Retina (tissue), 1 donor: ENCODE results near the gene PRR19.
"Not testable (repeated sequence)": the region's sequence is repeated elsewhere in the genome, so short reads cannot be mapped to it uniquely, and the experiment has no call there.

Experiments
- DNase-seq: peaks from one replicate; pipeline ENCODE4 v3.0.0-alpha.2; 2016

PRR19 gene

DNA sequence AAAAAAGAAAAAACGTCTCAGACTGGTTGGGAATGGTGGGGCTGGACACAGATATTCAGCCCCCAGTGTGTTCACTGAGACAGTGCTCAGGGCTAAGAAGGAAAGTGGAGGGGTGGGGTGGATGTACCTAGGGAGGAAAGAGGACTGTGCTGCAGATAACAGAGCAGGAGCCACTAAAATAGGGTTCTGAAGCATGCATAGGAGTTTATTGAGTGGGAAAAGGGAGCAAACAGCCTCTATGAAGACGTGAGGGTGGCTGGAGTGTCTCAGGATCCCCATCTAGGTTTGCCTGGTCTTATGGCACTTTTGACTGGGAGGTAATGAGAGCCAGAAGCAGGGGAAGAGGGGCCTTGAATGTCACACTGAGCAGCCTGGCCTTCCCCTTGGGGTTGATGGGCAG is 26.9 kb downstream of the PRR19 start:
- no peak for DNase-seq

DNA sequence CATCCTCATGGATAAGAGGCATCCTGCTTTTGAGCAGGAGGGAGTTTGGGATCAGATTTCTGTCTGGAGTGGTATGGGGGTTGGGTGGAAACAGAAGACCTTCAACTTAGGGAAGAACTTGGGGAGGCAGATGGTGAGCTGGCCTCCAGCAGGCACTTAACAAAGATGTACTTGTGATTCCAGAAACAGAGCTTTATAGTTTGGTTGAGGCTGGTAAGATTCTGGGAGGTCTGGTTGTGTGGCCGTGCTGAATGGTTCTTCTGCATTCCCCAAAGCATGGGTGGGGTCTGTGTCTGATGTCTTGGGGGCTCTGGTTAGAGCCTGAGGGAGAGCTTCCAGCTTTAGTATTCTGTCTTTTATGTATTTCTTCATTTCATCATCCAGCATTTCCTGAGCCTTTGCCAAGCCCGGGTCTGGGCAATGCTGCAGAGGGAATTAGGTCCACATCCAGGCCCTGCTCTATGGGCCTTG is 28.3 kb downstream of the PRR19 start:
- no peak for DNase-seq

DNA sequence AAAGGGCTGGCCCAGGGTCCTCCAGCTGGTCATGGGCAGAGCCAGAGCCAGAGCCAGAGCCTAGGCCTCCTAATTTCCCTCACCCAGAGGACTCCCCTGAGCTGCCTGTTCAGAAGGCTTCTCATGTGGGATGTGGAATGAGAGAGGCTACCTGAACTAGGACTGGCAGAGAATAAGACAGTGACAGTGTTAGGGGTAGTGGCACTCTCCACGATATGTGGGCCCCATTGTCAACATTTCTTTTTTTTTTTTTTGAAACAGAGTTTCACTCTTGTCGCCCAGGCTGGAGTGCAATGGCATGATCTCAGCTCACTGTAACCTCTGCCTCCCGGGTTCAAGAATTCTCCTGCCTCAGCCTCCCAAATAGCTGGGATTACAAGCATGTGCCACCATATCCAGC is 29.4 kb downstream of the PRR19 start:
- DNase-seq = not testable (repeated sequence)

DNA sequence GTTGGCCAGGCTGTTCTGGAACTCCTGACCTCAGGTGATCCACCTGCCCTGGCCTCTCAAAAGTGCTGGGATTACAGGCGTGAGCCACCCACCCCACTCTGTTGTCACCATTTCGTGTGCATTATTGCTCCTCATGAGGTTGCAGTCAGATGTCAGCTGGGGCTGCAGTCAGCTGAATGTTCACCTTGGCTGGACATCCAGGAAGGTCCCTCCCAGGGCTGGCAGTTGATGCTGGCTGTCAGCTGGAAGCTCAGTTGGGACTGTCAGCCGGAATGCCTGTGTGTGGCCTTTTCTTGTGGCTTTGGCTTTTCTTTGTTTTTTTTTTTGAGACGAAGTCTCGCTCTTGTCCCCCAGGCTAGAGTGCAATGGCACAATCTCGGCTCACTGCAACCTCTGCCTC is 30.1 kb downstream of the PRR19 start:
- DNase-seq = no peak

DNA sequence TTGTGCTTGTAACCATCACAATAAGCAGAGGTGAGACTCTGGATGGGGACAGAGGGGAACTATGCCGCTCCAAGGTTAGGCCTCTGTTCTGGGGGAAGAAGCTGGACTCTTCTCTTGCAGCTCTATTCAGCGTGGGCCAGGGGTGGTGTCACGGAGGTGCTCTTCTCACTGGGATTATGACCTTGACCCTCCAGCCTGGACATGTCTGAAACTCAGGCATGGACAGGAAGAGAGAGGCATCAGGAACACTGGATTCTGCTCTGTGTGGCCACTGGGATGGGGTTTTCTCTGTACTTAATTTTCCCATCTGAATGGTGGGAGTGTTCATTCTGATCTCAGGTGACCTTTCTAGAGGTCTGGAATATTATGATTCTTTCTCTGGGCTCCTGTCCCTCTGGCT is 31.1 kb downstream of the PRR19 start:
- no peak for DNase-seq

DNA sequence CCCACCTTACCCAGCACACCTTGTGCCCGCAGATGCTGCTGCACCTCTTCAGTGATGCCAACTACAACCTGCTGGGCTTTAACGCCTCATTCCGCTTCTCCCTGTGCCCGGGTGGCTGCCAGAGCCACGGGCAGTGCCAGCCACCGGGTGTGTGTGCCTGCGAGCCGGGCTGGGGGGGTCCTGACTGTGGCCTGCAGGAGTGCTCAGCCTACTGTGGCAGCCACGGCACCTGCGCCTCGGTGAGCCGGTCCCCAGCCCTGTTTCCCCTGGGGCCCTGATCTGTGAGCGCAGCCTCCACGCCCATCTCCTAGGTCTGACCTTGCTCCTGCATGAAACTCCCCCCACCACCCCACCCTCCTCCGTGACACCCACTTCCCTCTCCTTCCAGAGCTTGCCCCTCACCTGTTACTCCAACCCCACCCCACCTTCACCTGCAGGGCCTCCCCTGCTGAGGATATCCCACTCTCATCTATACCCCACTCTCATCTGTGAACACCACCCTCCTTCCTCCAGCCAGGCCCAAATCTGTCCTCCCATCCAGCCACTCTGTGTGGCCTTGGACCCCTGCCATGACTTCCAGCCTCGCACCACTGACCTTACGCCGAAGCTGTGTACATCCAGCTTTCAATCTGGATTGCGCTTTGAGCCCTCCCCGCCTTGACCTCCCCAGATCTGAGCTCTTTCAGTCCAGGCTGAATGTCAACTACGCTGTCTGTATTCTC is 32.2 kb downstream of the PRR19 start:
- no peak for DNase-seq

DNA sequence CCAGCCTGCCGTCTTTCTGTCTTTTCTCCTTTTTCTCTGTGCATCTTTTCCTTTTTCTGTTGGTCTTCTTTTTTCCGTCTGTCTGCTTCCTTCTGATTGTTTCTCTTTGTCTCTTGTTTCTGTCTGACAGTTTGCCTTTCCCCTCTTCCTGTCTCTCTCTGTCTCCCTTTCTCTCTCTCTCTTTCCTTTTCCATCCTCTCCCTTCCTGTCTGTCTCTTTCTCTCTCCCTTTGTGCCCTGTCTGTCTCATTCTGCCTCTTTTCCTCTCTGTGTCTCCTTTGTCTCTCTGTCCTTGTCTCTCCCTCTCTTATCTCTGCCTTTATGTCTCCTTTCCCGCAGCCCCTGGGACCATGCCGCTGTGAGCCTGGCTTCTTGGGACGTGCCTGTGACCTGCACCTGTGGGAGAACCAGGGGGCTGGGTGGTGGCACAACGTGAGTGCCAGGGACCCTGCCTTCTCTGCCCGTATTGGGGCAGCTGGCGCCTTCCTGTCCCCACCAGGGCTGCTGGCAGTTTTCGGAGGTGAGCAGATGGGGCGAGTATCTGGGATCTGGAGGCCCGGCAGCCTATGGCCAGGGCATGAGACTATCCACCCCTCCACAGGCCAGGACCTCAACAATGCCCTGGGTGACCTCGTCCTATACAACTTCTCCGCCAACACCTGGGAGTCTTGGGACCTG is 32.9 kb downstream of the PRR19 start:
- DNase-seq = no peak

DNA sequence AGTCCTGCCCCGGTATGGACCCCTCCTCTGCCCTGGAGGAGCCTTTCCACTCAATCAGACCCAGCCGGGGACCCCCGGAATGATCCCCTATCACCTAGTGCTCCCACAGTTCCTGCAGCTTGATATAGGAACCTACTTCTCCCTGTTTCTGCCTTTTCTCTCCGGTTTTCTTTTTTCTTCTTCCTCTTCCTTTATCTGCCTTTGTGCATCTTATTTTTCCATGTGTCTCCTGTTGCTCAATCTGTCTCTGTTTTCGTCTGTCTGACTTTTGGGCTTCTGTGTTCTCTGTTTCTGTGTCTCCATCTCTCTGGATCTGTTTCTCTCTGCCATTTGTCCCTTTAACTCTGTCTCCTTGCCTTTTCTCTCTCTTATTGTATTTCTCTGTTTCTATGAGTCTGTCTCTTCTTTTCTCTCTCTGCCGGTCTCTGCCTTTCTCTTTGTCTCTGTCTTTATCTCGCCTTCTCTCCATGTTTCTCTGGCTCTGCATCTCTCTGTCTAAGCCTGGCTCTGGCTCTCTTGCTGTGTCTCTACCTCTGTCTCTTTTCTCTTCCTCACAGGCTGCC is 33.5 kb downstream of the PRR19 start:
- DNase-seq = no peak

DNA sequence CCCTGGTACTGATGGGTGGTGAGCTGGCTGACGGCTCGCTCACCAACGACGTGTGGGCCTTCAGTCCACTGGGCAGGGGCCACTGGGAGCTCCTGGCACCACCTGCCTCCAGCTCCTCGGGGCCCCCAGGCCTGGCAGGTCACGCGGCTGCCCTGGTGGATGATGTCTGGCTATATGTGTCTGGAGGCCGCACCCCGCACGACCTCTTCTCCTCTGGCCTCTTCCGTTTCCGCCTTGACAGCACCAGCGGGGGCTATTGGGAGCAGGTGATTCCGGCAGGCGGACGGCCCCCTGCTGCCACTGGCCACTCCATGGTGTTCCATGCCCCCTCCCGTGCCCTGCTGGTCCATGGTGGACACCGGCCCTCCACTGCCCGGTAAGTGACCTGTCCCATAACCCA is 34.0 kb downstream of the PRR19 start:
- no peak for DNase-seq

DNA sequence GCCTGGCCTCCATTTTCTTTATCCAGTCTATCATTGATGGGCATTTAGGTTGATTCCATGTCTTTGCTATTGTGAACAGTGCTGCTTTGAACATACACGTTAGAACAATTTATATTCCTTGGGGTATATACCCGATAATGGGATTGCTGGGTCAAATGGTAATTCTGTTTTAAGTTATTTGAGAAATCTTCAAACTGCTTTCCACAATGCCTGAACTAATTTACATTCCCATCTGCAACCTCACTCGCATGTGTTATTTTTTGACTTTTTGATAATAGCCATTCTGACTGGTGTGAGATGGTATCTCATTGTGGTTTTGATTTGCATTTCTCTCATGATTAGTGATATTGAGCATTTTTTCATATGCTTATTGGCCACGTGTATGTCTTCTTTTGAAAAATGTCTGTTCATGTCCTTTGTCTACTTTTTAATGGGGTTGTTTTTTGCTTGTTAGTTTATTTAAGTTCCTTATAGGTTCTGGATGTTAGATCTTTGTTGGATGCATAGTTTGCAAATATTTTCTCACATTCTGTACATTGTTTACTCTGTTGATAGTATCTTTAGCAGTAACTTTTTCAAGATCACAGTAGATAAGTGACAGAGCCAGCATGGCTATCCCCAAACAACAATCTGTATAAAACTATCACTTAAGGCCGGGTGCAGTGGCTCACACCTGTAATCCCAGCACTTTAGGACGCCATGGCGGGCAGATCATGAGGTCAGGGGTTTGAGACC is 37.4 kb downstream of the PRR19 start:
- DNase-seq = not testable (repeated sequence)

DNA sequence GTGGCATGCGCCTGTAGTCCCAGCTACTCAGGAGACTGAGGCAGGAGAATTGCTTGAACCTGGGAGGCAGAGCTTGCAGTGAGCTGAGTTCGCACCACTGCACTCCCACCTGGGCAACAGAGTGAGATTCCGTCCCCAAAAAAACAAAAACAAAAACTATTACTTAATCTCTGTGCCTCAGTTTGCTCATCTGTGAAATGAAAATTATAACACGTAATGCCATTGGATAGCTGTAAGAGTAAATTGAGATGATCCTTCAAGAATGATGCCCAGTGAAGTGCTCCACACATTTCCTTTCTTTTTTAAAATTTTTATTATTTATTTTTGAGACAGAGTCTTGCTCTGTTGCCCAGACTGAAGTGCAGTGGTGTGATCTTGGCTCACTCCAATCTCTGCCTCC is 38.0 kb downstream of the PRR19 start:
- not testable (repeated sequence) for DNase-seq

DNA sequence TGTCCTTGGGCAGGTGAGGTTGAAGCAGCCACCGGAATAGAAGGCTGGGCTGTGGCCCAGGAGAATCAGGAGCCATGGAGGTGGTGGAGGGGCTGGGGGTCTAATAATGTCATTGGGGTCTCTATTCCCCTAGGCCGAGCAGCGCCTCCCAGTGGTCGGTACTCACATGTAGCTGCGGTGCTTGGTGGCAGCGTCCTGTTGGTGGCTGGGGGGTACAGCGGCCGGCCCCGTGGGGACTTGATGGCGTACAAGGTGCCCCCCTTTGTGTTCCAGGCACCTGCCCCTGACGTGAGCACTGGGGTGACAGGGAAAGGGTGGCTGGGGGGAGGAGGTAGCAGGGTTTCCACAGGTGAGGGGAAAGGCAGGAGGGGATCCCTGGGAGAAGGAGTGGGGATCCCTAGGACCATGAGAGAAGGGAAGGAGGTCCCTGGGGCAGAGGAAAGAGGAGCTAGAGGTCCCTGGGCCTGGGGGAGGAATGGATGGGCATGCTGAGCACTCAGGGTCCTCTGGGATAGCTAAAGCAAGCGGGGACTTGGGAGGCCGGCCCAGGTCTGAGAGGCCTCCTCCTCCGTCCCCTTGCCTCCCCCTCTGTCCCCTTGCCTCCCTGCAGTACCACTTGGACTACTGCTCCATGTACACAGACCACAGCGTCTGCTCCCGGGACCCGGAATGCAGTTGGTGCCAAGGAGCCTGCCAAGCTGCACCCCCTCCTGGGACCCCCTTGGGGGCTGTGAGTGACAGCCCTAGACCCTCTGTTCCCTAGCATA is 41.6 kb downstream of the PRR19 start:
- DNase-seq = no peak

DNA sequence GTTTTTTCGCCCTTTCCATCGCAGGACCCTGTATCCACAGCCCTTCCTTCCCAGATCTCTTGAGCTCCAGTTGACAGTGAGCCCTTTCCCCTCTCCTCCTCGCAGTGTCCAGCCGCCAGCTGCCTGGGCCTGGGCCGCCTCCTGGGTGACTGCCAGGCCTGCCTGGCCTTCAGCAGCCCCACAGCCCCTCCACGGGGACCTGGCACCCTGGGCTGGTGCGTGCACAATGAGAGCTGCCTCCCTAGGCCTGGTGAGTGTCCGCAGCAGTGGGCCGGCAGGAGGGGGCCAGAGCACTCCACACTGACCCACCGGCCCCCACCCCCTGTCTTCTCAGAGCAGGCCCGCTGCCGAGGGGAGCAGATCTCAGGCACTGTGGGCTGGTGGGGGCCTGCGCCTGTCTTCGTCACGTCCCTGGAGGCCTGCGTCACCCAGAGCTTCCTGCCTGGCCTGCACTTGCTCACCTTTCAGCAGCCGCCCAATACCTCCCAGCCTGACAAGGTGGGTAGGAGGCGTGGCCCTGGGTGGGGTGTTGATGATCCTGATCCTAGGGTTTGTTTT is 42.5 kb downstream of the PRR19 start:
- no peak for DNase-seq

DNA sequence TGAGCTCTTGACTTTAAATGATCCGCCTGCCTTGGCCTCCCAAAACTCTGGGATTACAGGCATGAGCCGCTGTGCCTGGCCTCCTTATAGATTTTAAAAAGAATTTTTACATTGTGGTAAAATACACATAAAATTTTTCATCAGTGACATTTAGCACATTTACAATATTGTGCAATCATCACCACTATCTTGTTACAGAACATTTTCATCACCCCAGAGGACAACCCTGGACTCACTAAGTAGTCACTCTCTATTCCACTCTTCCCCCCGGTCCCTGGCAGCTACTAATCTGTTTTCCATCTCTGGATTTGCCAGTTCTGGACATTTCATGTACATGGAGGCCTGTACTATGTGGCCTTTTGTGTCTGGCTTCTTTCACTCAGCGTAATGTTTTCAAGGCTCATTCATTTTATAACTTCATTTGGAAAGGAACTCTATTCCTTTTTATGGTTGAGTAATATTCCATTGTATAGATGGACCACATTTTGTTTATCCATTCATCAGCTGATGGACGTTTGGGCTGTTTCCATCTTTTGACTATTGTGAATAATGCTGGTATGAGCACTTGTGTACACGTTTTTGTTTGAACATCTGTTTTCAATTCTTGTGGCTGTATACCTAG is 43.4 kb downstream of the PRR19 start:
- DNase-seq = no peak

DNA sequence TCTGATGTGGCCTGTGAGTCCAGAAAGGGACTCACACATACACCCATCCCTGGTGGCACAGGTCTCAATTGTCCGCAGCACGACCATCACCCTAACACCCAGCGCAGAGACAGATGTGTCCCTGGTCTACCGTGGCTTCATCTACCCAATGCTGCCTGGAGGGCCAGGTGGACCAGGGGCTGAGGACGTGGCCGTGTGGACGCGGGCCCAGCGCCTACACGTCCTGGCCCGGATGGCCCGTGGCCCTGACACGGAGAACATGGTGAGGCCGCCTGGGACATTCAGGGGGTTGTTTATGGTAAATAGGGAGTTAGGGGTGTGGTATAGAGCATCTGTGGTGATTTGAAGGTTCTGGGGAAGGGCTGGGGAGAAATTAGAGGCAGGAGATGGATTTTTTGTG is 46.3 kb downstream of the PRR19 start:
- DNase-seq = no peak

DNA sequence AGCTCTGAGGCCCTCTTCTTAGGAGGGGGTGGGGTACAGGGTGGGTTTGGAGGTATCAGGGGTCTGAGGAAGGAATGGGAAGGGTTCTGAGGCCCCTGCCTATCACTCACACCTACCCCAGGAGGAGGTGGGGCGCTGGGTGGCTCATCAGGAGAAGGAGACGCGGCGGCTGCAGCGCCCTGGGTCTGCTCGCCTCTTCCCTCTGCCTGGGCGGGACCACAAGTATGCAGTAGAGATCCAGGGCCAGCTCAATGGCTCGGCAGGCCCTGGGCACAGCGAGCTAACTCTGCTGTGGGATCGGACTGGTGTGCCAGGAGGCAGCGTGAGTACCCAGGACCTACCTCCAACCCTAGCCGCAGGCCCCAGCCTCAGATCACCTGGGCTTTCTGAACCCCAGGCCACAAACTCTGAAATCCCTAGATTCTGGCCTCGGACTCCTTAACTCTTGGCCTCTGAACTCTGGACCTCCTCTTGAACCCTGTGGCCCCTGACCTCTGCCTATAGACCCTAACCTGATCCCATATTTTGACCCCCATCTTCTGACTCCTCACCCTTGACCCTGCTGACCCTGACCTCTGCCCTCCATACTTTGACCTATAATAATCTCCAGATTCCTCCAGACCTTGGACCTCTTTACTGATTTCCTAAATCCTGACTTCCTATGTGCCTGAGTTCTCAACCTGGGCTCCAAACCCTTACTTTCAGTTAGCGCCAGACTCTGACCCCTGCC is 47.6 kb downstream of the PRR19 start:
- no peak for DNase-seq

DNA sequence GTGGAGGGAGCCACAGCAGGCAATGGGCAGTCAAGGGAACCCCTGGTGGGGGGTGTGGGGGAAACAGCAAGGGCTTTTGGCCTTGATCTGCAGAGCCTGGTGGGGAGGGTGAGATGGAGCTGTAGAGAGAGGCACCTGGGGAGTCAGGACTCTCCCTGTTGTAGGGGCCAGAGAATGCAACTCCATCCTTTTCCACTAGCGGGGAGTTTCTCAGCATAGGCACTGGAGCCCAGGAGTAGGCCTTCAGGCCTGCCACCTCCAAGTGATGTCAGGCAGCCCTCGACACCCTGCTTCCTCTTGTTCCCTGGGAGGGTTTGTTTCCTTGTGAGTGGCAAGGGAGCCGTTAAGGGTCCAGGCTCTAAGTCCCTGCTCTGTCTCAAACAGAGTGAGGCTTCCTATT is 48.5 kb downstream of the PRR19 start:
- DNase-seq = no peak

DNA sequence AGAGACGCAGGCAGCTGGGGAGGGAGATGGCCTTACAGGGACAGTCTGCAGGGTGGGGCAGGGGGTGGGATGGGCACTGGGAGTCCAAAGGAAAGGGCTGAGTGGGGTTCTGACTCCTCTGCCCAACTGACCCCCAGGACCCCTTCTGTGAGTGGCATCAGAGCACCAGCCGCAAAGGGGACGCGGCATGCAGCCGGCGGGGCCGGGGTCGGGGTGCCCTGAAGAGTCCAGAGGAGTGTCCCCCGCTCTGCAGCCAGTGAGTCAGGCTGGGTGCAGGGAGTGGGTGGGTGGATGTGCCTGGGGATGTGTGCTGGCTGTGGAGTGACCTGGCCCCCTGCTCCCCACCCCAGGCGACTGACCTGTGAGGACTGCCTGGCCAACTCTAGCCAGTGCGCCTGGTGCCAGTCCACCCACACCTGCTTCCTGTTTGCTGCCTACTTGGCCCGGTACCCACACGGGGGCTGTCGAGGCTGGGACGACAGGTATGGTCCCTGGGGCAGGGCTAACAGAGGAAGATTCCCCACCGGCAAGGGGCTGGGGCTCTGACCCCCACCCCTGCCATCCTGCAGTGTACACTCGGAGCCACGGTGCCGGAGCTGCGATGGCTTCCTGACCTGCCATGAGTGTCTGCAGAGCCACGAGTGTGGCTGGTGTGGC is 49.3 kb downstream of the PRR19 start:
- DNase-seq = no peak

DNA sequence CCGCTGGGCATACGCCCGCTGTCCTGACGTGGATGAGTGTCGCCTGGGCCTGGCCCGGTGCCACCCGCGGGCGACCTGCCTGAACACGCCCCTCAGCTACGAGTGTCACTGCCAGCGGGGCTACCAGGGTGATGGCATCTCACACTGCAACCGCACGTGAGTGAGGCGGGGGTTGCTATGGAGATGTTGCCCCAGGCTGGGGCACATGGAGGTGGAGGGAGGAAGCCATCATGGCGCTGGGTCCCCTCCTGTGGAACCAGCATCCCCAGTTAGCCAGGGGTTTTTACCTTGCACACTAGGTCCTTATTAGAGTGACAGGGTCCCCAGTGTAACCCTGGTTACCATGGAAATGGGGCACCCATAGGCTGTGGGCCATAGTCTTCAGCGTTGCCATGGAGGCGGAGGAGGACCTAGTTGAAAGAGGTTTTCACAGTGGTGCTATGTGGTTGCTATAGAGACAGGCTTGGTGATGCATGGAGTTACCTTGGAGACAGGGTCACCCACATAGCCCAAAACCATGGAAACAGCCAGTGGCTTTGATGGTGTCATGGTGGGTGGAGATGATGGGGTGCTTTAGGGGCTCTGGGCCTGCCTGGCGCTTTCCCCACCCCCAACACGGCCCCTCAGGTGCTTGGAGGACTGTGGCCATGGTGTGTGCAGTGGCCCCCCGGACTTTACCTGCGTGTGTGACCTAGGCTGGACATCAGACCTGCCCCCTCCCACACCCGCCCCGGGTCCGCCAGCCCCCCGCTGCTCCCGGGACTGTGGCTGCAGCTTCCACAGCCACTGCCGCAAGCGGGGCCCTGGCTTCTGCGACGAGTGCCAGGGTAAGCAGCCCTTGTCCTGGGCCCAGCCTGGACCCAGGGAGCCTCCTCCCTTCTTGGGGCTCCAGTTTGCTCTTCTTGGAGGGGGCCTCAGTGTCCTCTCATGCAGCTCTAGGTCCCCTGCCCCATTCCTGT is 50.6 kb downstream of the PRR19 start:
- peak; percentile 84 for DNase-seq
